MM.1S (cell line): ENCODE data around the gene DDX54.

Experiments
- CTCF ChIP-seq: fragments of 300-600 bp; sonication (generic); IDR thresholded peaks from 2 replicates; pipeline ENCODE4 v1.5.1; 2016; ENCODE audit warnings: antibody characterized with exemption, low read length, mixed read lengths
- EZH2phosphoT487 ChIP-seq: fragments of 300-600 bp; sonication (generic); IDR thresholded peaks from 2 replicates; pipeline ENCODE4 v1.6.1; 2018; ENCODE audit warnings: antibody characterized with exemption, low read length

DNA sequence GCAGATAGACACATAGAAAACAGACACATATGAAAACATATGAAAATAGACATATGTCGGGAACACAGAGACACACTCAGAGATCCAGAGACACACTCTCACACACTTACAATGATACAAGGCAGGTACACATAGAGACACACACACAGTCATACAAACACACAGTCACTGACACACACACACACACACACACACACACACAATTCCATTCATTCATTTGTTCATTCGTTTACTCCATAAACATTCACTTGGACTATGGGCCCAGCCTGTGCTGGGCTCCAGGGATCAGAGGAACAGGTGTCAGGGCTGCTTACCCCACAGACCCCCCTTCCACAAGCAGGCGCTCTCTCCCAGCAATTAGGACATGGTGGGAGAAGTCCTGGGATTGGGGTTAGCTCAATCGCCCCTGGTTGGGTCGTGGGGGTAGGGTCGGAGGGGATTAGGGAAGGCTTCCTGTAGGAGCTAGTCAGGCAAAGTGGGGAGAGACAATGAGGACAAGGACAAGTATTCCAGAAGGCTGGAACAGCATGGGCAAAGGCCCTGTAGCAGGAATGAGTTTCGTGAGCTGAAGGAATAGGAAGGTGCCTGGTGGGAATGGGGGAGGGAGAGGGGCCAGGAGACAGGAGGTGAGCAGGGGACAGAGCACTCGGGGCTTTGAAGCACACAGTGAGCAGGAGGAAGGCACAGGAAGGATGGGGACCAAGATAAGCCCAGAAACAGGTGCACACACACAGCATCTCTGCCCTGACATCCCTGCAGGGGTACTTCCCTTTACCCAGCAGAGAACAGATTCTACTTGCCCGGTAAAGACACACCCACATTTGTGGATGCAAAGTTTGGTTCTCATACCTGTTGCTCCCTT, 56.2 kb downstream of the DDX54 start:
- TF ChIP-seq CTCF (no peak), EZH2phosphoT487 (no peak)
